H1 (cell line): ENCODE data around the gene STRN4. TPM values are rescaled to one million over a fixed set of nuclear protein-coding genes. Genes with fewer than 3 reads are reported as not detected.

Experiments
- CTCF ChIA-PET: fragments of 300-600 bp; sonication (Branson Sonifier 250); formaldehyde crosslinking; loops from one replicate; lab custom pipeline; 2021; ENCODE audit not compliant: partially characterized antibody; lab: Charles Lee
- POLR2A ChIA-PET: fragments of 300-600 bp; sonication (Branson Sonifier 250); formaldehyde crosslinking; loops from one replicate; lab custom pipeline; 2021; ENCODE audit warnings: inconsistent platforms; ENCODE audit not compliant: partially characterized antibody; lab: Charles Lee
- DNase-seq, 2 experiments: peaks; one replicate each; pipeline versions ENCODE4 v3.0.0 to v3.0.0-alpha.2; 2010 to 2022; ENCODE audit warnings: low spot score in 2 of 2, low read depth in 1 of 2, mixed read lengths in 1 of 2
- FAIRE-seq: peaks from 2 replicates; lab custom pipeline; 2011; peaks lifted over from hg19 to GRCh38; lab: Jason Lieb, UNC
- H2AFZ ChIP-seq: 2 replicates; pipeline ENCODE4 v1.8.1; 2012; ENCODE audit warnings: low read length, inconsistent platforms
- H2AK5ac ChIP-seq: 2 replicates; pipeline ENCODE4 v1.6.1; 2013; ENCODE audit warnings: low read depth, low read length
- H2BK120ac ChIP-seq: replicated peaks from 2 replicates; pipeline ENCODE3; 2013; ENCODE audit warnings: low read depth, low read length, inconsistent platforms
- H2BK12ac ChIP-seq: 2 replicates; pipeline ENCODE4 v1.6.1; 2013; ENCODE audit warnings: low read depth, low read length
- H2BK15ac ChIP-seq: 2 replicates; pipeline ENCODE4 v1.6.1; 2013; ENCODE audit warnings: low read length
- H2BK20ac ChIP-seq: 2 replicates; pipeline ENCODE4 v1.6.1; 2013; ENCODE audit warnings: low read length
- H2BK5ac ChIP-seq: 2 replicates; pipeline ENCODE4 v1.6.1; 2013; ENCODE audit warnings: low read depth, low read length
- H3K14ac ChIP-seq: 2 replicates; pipeline ENCODE4 v1.6.1; 2013; ENCODE audit warnings: inconsistent platforms; ENCODE audit not compliant: insufficient read length
- H3K18ac ChIP-seq: 2 replicates; pipeline ENCODE4 v1.6.1; 2013; ENCODE audit warnings: low read length; ENCODE audit errors: extremely low read depth
- H3K23ac ChIP-seq: 2 replicates; pipeline ENCODE4 v1.6.1; 2013; ENCODE audit warnings: inconsistent platforms; ENCODE audit not compliant: insufficient read length
- H3K23me2 ChIP-seq: 2 replicates; pipeline ENCODE4 v1.6.1; 2013; ENCODE audit warnings: low read depth, low read length
- H3K27ac ChIP-seq: 2 replicates; pipeline ENCODE4 v1.6.1; 2011; ENCODE audit warnings: low read depth, low read length, inconsistent platforms
- H3K27me3 ChIP-seq, 4 experiments: replicated peaks in 1 of 4; 1 replicate in 1 of 4; 2 replicates in 3 of 4; pipeline versions ENCODE4 v1.6.1 to v1.8.1; 2011 to 2013; ENCODE audit warnings: low read length in 3 of 4, mild to moderate bottlenecking in 3 of 4, inconsistent platforms in 2 of 4, mixed read lengths in 2 of 4, moderate library complexity in 1 of 4; ENCODE audit not compliant: control insufficient read depth in 3 of 4, insufficient read depth in 3 of 4; ENCODE audit errors: extremely low read depth in 1 of 4
- H3K36me3 ChIP-seq, 4 experiments: 2 replicates each; pipeline versions ENCODE4 v1.6.1 to v1.8.1; 2011 to 2013; ENCODE audit warnings: mild to moderate bottlenecking in 4 of 4, low read length in 3 of 4, moderate library complexity in 2 of 4, control low read depth in 1 of 4, inconsistent platforms in 1 of 4; ENCODE audit not compliant: insufficient read depth in 4 of 4, control insufficient read depth in 2 of 4
- H3K4ac ChIP-seq: replicated peaks from 2 replicates; pipeline ENCODE3; 2013; ENCODE audit warnings: low read length, low read depth, mixed read lengths, inconsistent platforms; ENCODE audit not compliant: insufficient read length
- H3K4me1 ChIP-seq, 4 experiments: replicated peaks in 1 of 4; 1 replicate in 1 of 4; 2 replicates in 3 of 4; pipeline versions ENCODE4 v1.6.1 to v1.8.1; 2011 to 2013; ENCODE audit warnings: low read length in 3 of 4, inconsistent platforms in 2 of 4, mixed read lengths in 1 of 4; ENCODE audit not compliant: insufficient read depth in 4 of 4, control insufficient read depth in 3 of 4
- H3K4me2 ChIP-seq, 2 experiments: 2 replicates each; pipeline versions ENCODE4 v1.6.1 to v1.8.1; 2011 to 2013; ENCODE audit warnings: low read depth in 2 of 2, low read length in 2 of 2, control low read depth in 1 of 2, inconsistent platforms in 1 of 2, mild to moderate bottlenecking in 1 of 2; ENCODE audit not compliant: insufficient read depth in 1 of 2
- H3K4me3 ChIP-seq, 4 experiments: fragments of 200-600, 300-600 bp in 1 of 4; sonication (generic), shearing (Covaris generic), sonication (Bioruptor Twin) in 1 of 4; 2 replicates each; pipeline versions ENCODE4 v1.5.1 to v1.8.1; 2011 to 2016; ENCODE audit warnings: low read length in 4 of 4, low read depth in 3 of 4, control low read depth in 2 of 4, inconsistent platforms in 2 of 4, mild to moderate bottlenecking in 2 of 4, mixed read lengths in 1 of 4, moderate library complexity in 1 of 4; ENCODE audit not compliant: insufficient read depth in 2 of 4; ENCODE audit errors: extremely low read depth in 1 of 4
- H3K56ac ChIP-seq: replicated peaks from 2 replicates; pipeline ENCODE3; 2013; ENCODE audit warnings: low read depth, mild to moderate bottlenecking, mixed read lengths, low read length, inconsistent platforms; ENCODE audit not compliant: insufficient read length
- H3K79me1 ChIP-seq: 2 replicates; pipeline ENCODE4 v1.6.1; 2013; ENCODE audit warnings: low read depth, low read length, control low read depth
- H3K79me2 ChIP-seq, 2 experiments: 2 replicates each; pipeline versions ENCODE4 v1.6.1 to v1.8.1; 2012 to 2013; ENCODE audit warnings: low read length in 2 of 2, mild to moderate bottlenecking in 2 of 2, inconsistent platforms in 1 of 2; ENCODE audit not compliant: insufficient read depth in 2 of 2, control insufficient read depth in 1 of 2
- H3K9ac ChIP-seq, 4 experiments: replicated peaks in 1 of 4; 1 replicate in 1 of 4; 2 replicates in 3 of 4; pipeline versions ENCODE4 v1.6.1 to v1.8.1; 2011 to 2013; ENCODE audit warnings: low read depth in 3 of 4, low read length in 3 of 4, control low read depth in 2 of 4, mild to moderate bottlenecking in 2 of 4, moderate library complexity in 2 of 4, inconsistent platforms in 1 of 4; ENCODE audit errors: extremely low read depth in 1 of 4
- H3K9me3 ChIP-seq, 2 experiments: 2 replicates each; pipeline versions ENCODE4 v1.6.1 to v1.8.1; 2012 to 2013; ENCODE audit warnings: mild to moderate bottlenecking in 2 of 2, moderate library complexity in 2 of 2, control low read depth in 1 of 2, inconsistent platforms in 1 of 2, low read depth in 1 of 2, low read length in 1 of 2, mixed read lengths in 1 of 2; ENCODE audit not compliant: insufficient read depth in 2 of 2
- H4K20me1 ChIP-seq, 2 experiments: replicated peaks in 1 of 2; 2 replicates each; pipeline versions ENCODE3 to v1.8.1; 2011 to 2013; ENCODE audit warnings: inconsistent platforms in 2 of 2, low read length in 2 of 2, mild to moderate bottlenecking in 1 of 2; ENCODE audit not compliant: insufficient read depth in 2 of 2, control insufficient read depth in 1 of 2
- H4K5ac ChIP-seq: 2 replicates; pipeline ENCODE4 v1.6.1; 2013; ENCODE audit warnings: low read length, low read depth, mixed read lengths, inconsistent platforms; ENCODE audit not compliant: insufficient read length
- H4K8ac ChIP-seq: 2 replicates; pipeline ENCODE4 v1.8.0; 2013; ENCODE audit warnings: mild to moderate bottlenecking, moderate library complexity, low read length, inconsistent platforms; ENCODE audit not compliant: insufficient read depth; ENCODE audit errors: extremely low read depth
- H4K91ac ChIP-seq: replicated peaks from 2 replicates; pipeline ENCODE3; 2013; ENCODE audit warnings: low read length, mixed read lengths, inconsistent platforms; ENCODE audit not compliant: insufficient read length
- ATF2 ChIP-seq: IDR thresholded peaks from 2 replicates; pipeline ENCODE4 v1.6.1; 2012; ENCODE audit warnings: low read length, inconsistent platforms
- BRCA1 ChIP-seq: IDR thresholded peaks from 2 replicates; pipeline ENCODE4 v1.6.1; 2012; ENCODE audit warnings: low read depth, low read length, improper control_type of control experiment
- E2F6 ChIP-seq: IDR thresholded peaks from 2 replicates; pipeline ENCODE4 v1.6.1; 2012; ENCODE audit warnings: inconsistent platforms
- EZH2 ChIP-seq: fragments of 200-600 bp; sonication (generic); IDR thresholded peaks from 2 replicates; pipeline ENCODE4 v1.7.1; 2012; ENCODE audit warnings: low read depth, mild to moderate bottlenecking, moderate library complexity, low read length, inconsistent platforms; ENCODE audit not compliant: severe bottlenecking
- PHF8 ChIP-seq: fragments of 200-600 bp; sonication (generic); conservative IDR thresholded peaks from 2 replicates; pipeline ENCODE4 v1.7.1; 2012; ENCODE audit warnings: low read depth, mild to moderate bottlenecking, inconsistent platforms, low read length, moderate library complexity
- SAP30 ChIP-seq: fragments of 300-600 bp; sonication (generic); IDR thresholded peaks from 2 replicates; pipeline ENCODE4 v1.7.1; 2012; ENCODE audit warnings: low read length, moderate library complexity, mild to moderate bottlenecking, inconsistent platforms; ENCODE audit not compliant: insufficient read depth, insufficient replicate concordance
- SIN3A ChIP-seq, 2 experiments: IDR thresholded peaks in 1 of 2; conservative IDR thresholded peaks in 1 of 2; 2 replicates each; pipeline ENCODE4 v1.6.1; 2011 to 2012; ENCODE audit warnings: low read length in 2 of 2, improper control_type of control experiment in 1 of 2, low read depth in 1 of 2, mild to moderate bottlenecking in 1 of 2
- SIX5 ChIP-seq: IDR thresholded peaks from 2 replicates; pipeline ENCODE4 v1.6.1; 2011; ENCODE audit warnings: mild to moderate bottlenecking, low read depth, low read length
- SRF ChIP-seq: IDR thresholded peaks from 2 replicates; pipeline ENCODE4 v1.6.1; 2011; ENCODE audit warnings: mild to moderate bottlenecking, low read depth, low read length, moderate library complexity
- WGBS, 2 experiments: shearing (Covaris generic) in 1 of 2; methylation state at CpG; one replicate each; pipeline versions ENCODE4 v1.1.6 to v1.1.7; 2013 to 2015; ENCODE audit warnings: low lambda C conversion rate in 2 of 2, mixed read lengths in 2 of 2, inconsistent platforms in 1 of 2, low coverage in 1 of 2, missing lambda C conversion rate in 1 of 2; ENCODE audit not compliant: insufficient replicate concordance in 2 of 2, insufficient coverage in 1 of 2, insufficient read length in 1 of 2; ENCODE audit errors: extremely low coverage in 1 of 2, missing lambda C conversion rate in 1 of 2; 5-methylcytosine and 5-hydroxymethylcytosine counted together
- polyA plus RNA-seq, 7 experiments: library from polyadenylated mRNA; depleted of rRNA in 3 of 7; stranded (reverse) in 5 of 7; unstranded in 2 of 7; fragments of >200 nt in 5 of 7; fragments of 200-250 nt in 2 of 7; gene quantifications; 1 replicate in 5 of 7; 2 replicates in 1 of 7; 4 replicates in 1 of 7; pipeline versions ENCODE4 v1.2.1 to v1.2.3, GENCODE V29; 2011 to 2013; ENCODE audit warnings: missing spikeins in 2 of 7, mixed read lengths in 2 of 7
- total RNA-seq: library from RNA; stranded (reverse); fragmentation: NEBNext Ultra II Directional; extraction: Animal tissue kit (Norgen Biotek cat#: 25700); gene quantifications from 2 replicates; pipeline ENCODE4 v1.2.1, GENCODE V29; 2021

STRN4 gene
- total and polyA plus RNA-seq, 2 of the 8 experiments (the other 6 are each of a cell fraction or from before 2014, with no cell fraction given), result 120 to 187 TPM

DNA sequence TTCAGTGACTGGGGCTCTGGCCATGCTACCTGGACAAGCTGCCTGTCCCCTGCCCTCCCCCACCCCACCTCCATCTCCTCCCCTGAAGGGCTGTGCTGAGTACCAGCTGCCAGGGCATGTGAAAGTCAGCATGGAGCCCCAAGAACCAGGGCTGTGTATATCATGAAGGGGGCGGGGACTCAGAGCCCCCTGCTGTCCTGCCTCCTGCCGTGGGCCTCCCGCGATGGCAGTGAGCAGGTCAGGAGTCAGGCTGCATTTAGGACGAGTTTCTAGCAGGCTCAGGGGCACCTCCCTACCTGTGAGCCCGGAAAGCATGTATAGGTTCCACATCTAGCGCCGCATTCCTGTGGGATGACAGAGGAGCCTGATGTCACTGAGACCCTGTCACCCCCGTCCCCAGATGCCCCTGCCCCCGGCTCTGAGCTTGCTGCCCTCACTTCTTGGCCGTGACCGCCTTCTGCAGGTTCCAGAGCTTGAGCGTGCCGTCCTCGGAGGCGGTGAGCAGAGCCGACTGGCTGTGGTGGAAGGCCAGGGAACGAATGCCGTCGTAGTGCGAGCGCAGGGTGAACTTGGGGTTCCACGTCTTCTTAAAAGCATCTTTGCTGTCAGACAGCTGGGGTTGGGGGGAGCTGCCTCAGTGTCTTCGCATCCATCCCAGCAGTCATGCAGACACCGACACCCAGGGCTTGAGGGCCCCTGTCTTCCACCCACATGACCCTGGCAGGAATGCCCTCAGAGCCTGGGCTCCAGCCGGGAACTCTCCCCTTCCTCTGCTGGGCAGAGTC, 21.0 kb downstream of the STRN4 start:
- H3K14ac ChIP-seq, result no peak overlapping the region
- H3K4me3 ChIP-seq, result no peak overlapping the region
- H3K27ac ChIP-seq, result no peak overlapping the region
- DNase-seq, result no peak
- no peak overlapping the region for H3K9ac ChIP-seq
- H2BK20ac ChIP-seq, result no peak overlapping the region
- H2BK5ac ChIP-seq, result no peak overlapping the region; the same call in 1 of the 2 replicates
- ChIA-PET CTCF (interaction anchor here (1.1 to 15.8 kb wide), 3 partner anchors 9 to 20 kb away, joined by 3 to 188 read pairs (median 3); no protein-coding TSS in a partner anchor), POLR2A (no interaction called here)
- H3K9me3 ChIP-seq, result no peaks in the 10 kb centered on the region
- no peaks in the 10 kb centered on the region for H3K23me2 ChIP-seq
- H3K4ac ChIP-seq, result no peak overlapping the region
- H4K91ac ChIP-seq, result no peak overlapping the region
- FAIRE-seq, result no peak
- H2BK120ac ChIP-seq, result no peak overlapping the region
- H3K4me1 ChIP-seq, result peaks cover 0 to 3% (median 0%) of the 10 kb centered on the region in 4 experiments; a peak in 4 of 7 replicates
- 94% methylated on average over 26 of the region's 26 CpGs; no CpG with 5 or more reads in 1 of the 2 experiments for WGBS, 2 experiments
- H3K79me2 ChIP-seq, result peaks cover 0 to 6% of the 10 kb centered on the region in 2 experiments; a peak in 1 of 4 replicates
- no peak overlapping the region for H3K18ac ChIP-seq
- no peak overlapping the region for H2BK12ac ChIP-seq
- no peaks in the 10 kb centered on the region for H3K27me3 ChIP-seq
- H3K36me3 ChIP-seq, result peaks cover 32 to 81% (median 68%) of the 10 kb centered on the region in 4 experiments
- no peak overlapping the region for H4K8ac ChIP-seq
- H2AFZ ChIP-seq, result no peak overlapping the region
- no peak overlapping the region for H3K23ac ChIP-seq
- H3K4me2 ChIP-seq, result no peak overlapping the region
- H3K56ac ChIP-seq, result no peak overlapping the region
- no peak overlapping the region for H4K5ac ChIP-seq
- peaks cover 5% of the 10 kb centered on the region; the same call in 1 of the 2 replicates for H3K79me1 ChIP-seq
- H2AK5ac ChIP-seq, result no peak overlapping the region
- H4K20me1 ChIP-seq, result peaks cover 17 to 45% of the 10 kb centered on the region in 2 experiments
- no peak overlapping the region for H2BK15ac ChIP-seq
- TF ChIP-seq ATF2, result no peak
- no peak for TF ChIP-seq SIN3A (conservative IDR thresholded peaks at IDR 0.05 in 1 of 2, IDR thresholded peaks at IDR 0.05 in 1 of 2; ENCODE audit: low read depth in 1 of 2, low read length in 2 of 2)
- no peak for TF ChIP-seq SRF
- TF ChIP-seq E2F6, result no peak
- no peak for TF ChIP-seq PHF8
- no peak for TF ChIP-seq SAP30
- no peak for TF ChIP-seq SIX5
- no peak for TF ChIP-seq BRCA1
- TF ChIP-seq EZH2, result no peak
